Progenitor cell of endocrine pancreas (in vitro differentiated cells): Measurements from ENCODE around the gene BRCA1. TPM values are rescaled to one million over a fixed set of nuclear protein-coding genes. Genes with fewer than 3 reads are reported as not detected.

ENCODE experiments used
- DNase-seq: peaks from one replicate; pipeline ENCODE4 v3.0.0; 2021; ENCODE audit warnings: low spot score; ENCODE audit not compliant: unreplicated experiment
- H3K27ac Mint-ChIP-seq: 2 replicates; pipeline ENCODE4 v1.8.0; 2021; ENCODE audit warnings: mild to moderate bottlenecking, moderate library complexity, mixed read lengths
- H3K27me3 Mint-ChIP-seq: 2 replicates; pipeline ENCODE4 v1.8.0; 2021; ENCODE audit warnings: mixed read lengths
- H3K36me3 Mint-ChIP-seq: 2 replicates; pipeline ENCODE4 v1.8.0; 2022; ENCODE audit warnings: mixed read lengths; ENCODE audit not compliant: insufficient read depth
- H3K4me1 Mint-ChIP-seq: 2 replicates; pipeline ENCODE4 v1.8.0; 2021; ENCODE audit warnings: low read depth, mixed read lengths
- H3K4me3 Mint-ChIP-seq: 2 replicates; pipeline ENCODE4 v1.8.0; 2021; ENCODE audit warnings: low read depth, mild to moderate bottlenecking, moderate library complexity, mixed read lengths
- H3K9me3 Mint-ChIP-seq: 2 replicates; pipeline ENCODE4 v1.8.0; 2021; ENCODE audit warnings: low read depth, mixed read lengths
- CTCF ChIP-seq: fragments of 200-600 bp; sonication (generic); IDR thresholded peaks from one replicate; pipeline ENCODE4 v1.5.0; 2021; ENCODE audit warnings: antibody characterized with exemption, mild to moderate bottlenecking; ENCODE audit not compliant: unreplicated experiment
- total RNA-seq: library from RNA; stranded (reverse); gene quantifications from 2 replicates; pipeline ENCODE4 v1.2.1, GENCODE V29; 2021

BRCA1 gene
- total RNA-seq, 1 donor from 2014 or later, result 34.2 TPM

- H3K27me3 Mint-ChIP-seq, result no peaks in the 10 kb centered on the region
- peak overlapping the region; percentile 16 for H3K27ac Mint-ChIP-seq
- H3K4me1 Mint-ChIP-seq, result peaks cover 18% of the 10 kb centered on the region
- no peaks in the 10 kb centered on the region for H3K9me3 Mint-ChIP-seq
- H3K4me3 Mint-ChIP-seq, result peak overlapping the region; percentile 53
- peaks cover 6% of the 10 kb centered on the region for H3K36me3 Mint-ChIP-seq
- DNase-seq, result no peak
- TF ChIP-seq CTCF, result no peak
Observed at GRCh38 chr17:43126911-43127290, 1.7 kb upstream of the BRCA1 start.

GRCh38 chr17:43125967-43126910 is 1.1 kb upstream of the BRCA1 start:
- peak overlapping the region; percentile 94 for H3K4me3 Mint-ChIP-seq
- TF ChIP-seq CTCF, result no peak
- no peaks in the 10 kb centered on the region for H3K9me3 Mint-ChIP-seq
- H3K4me1 Mint-ChIP-seq, result peaks cover 18% of the 10 kb centered on the region
- peaks cover 6% of the 10 kb centered on the region for H3K36me3 Mint-ChIP-seq
- no peak for DNase-seq
- peak overlapping the region; percentile 97 for H3K27ac Mint-ChIP-seq
- no peaks in the 10 kb centered on the region for H3K27me3 Mint-ChIP-seq

GRCh38 chr17:43118679-43119615 is 6.2 kb downstream of the BRCA1 start:
- TF ChIP-seq CTCF, result no peak
- no peak for DNase-seq
- Mint-ChIP-seq H3K4me3 (no peak overlapping the region), H3K27me3 (no peaks in the 10 kb centered on the region), H3K27ac (no peak overlapping the region), H3K9me3 (no peaks in the 10 kb centered on the region), H3K36me3 (peaks cover 2% of the 10 kb centered on the region), H3K4me1 (peaks cover 6% of the 10 kb centered on the region)

- peaks cover 2% of the 10 kb centered on the region for H3K36me3 Mint-ChIP-seq
- H3K4me3 Mint-ChIP-seq, result no peak overlapping the region
- DNase-seq, result no peak
- no peaks in the 10 kb centered on the region for H3K27me3 Mint-ChIP-seq
- no peak for TF ChIP-seq CTCF
- peaks cover 6% of the 10 kb centered on the region for H3K4me1 Mint-ChIP-seq
- H3K27ac Mint-ChIP-seq, result peak overlapping the region; percentile 37
- no peaks in the 10 kb centered on the region for H3K9me3 Mint-ChIP-seq
Observed at GRCh38 chr17:43114151-43114552, 11.0 kb downstream of the BRCA1 start.

- Mint-ChIP-seq H3K4me3 (no peak overlapping the region), H3K27ac (no peak overlapping the region), H3K27me3 (no peaks in the 10 kb centered on the region), H3K4me1 (no peaks in the 10 kb centered on the region), H3K36me3 (peaks cover 5% of the 10 kb centered on the region), H3K9me3 (no peaks in the 10 kb centered on the region)
- no peak for DNase-seq
- TF ChIP-seq CTCF, result no peak
Observed at GRCh38 chr17:43106552-43106951, 18.6 kb downstream of the BRCA1 start.
